GM19240 (cell line): ENCODE results near the gene LBR.

Source experiments
- DNase-seq: peaks from one replicate; pipeline ENCODE4 v3.0.0; 2011; ENCODE audit warnings: low spot score; ENCODE audit not compliant: insufficient read length

The LBR gene

GRCh38 chr1:225378880-225379279 is 49.0 kb downstream of the LBR start:
- DNase-seq = no peak

DNA sequence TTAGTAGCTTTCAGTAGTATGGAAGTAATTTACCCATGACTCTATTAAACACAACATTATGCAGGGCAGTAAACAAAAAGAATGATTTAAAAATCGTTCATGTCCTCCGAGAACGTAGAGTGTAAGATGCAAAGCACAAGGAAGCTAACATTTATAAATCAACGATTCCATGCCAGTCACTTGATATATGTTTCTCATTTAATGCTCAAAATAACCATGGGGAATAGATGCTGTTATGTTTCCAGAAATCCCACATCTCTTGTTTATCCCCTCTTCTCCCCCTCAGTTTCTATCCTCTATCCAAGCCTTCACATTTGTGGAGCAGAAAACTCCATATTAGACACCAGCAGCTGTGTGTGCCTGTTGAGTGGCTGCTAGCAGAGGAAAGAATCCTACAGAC is 52.8 kb downstream of the LBR start:
- no peak for DNase-seq

DNA sequence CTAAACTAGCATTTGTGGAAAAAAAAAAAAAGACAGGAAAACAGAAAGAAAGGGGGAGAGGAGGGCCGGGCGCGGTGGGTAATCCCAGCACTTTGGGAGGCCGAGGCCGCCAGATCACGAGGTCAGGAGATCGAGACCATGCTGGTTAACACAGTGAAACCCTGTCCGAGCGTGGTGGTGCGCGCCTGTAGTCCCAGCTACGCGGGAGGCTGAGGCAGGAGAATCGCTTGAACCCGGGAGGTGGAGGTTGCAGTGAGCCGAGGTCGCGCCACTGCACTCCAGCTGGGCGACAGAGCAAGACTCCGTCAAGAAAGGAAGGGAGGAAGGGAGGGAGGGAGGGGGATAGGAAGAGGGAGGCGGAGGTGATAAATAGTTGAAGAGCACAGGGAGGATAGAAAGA is 54.7 kb downstream of the LBR start:
- no peak for DNase-seq

GRCh38 chr1:225371366-225372010 is 56.4 kb downstream of the LBR start:
- DNase-seq = no peak

- DNase-seq = no peak
These were observed 59.7 kb downstream of the LBR start for GRCh38 chr1:225368036-225368552.

- DNase-seq = no peak
These were observed 61.3 kb downstream of the LBR start for GRCh38 chr1:225366552-225366951.

DNA sequence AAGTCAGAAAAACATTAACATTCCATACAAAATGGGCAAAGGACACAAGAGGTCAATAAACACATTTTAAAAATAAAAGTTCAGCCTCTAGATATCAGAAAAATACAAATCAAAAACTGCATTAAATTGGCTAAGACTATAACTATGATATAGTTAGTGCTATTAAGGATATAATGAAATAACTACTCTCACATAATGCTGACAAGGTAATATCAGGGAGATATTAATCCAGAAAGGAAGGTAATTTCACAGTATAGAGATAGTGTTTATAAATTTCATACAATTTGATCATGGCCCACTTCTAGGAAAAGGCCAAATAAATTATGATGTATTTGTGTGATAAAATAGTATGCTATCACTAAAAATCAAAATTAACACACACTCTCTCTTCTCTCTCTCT is 61.8 kb downstream of the LBR start:
- no peak for DNase-seq

GRCh38 chr1:225364439-225364838 is 63.4 kb downstream of the LBR start:
- no peak for DNase-seq

DNA sequence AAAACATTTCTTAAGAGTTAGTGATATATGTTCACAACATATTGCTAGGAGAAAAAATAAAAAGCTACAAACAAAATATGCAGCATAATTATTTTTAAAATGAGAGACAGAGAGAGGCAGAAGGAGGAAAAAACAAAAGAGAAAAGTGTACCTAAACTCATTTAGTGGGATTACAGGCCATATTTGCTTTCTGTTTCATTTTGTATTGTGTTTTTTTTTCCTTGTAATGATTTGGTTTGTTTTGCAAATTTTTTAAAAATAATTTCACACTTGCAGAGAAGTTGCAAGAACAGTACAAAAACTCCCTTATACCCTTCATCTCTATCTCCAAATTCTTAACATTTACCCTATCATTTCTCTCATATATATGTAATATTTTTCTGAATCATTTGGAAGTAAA is 65.0 kb downstream of the LBR start:
- DNase-seq = no peak

- DNase-seq = no peak
These were observed 66.7 kb downstream of the LBR start for GRCh38 chr1:225361176-225361575.

GRCh38 chr1:225360119-225360518 is 67.7 kb downstream of the LBR start:
- no peak for DNase-seq

GRCh38 chr1:225355863-225356262 is 72.0 kb downstream of the LBR start:
- no peak for DNase-seq

DNA sequence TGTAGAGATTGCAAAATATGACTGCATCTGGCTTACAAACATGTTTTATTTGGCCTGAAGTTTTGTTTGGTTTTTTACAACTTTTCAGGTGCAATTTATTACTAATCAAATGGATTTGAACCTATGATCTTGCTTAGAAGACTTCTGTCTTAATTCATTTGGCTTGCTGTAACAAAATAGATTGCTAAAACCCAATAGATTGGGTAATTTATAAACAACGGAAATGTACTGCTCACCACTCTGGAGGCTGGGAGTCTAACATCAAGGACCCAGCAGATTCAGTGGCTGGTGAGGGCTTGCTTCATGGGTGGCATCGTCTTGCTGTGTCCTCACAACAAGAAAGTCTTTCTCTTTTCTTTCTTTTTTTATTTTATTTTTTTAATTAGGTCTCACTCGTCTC is 72.9 kb downstream of the LBR start:
- no peak for DNase-seq
